DMS153 treated with DMSO at 0.1 percent for 48 hours (cell line): Measurements from ENCODE around the gene KIF2C.
A peak's percentile ranks its signal among the peaks of the same experiment; 100 is the strongest.

Source experiments
- DNase-seq: peaks from one replicate; lab custom pipeline; 2025; ENCODE audit not compliant: unreplicated experiment; lab: John Stamatoyannopoulos, UW

Gene KIF2C

DNA sequence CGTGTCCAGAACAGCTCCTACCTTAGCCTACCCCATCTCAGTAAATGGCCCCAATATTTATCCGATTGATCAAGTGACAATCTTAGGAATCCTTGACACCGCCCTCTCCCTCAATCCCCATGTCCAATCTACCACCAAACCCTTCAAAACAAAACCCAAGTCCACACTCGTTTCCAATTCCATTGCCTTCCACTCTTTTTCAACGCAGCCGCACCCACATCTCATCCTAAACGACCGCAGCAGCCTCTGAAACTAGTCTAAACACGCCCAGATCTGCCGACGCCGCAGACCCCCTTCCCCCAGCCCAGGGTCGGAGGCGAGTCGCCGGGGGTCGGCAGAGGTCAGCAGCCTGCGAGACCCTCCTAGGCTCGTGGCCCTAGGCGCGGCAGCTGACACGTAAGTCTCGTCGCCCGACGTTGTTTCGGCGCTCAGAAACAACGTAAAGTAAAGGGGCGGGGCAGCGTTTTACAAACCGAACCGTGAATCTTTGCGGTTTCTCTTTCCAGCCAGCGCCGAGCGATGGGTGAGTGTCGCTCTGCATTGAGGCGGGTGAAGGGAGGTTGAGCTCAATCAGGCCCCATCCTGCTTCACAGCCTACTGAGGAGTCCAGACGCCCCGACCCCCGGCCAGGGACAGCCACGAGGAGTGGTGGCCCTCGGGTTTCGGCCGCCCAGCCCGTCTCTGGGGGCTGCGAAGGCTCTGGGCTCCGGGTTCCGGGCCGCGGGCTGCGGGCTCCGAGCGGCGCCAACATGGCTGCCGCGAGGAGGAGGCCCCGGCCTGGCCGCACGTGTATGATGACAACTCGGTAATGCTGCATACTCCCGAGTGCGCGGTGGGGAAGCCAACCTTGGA, 35.7 kb downstream of the KIF2C start, which contains the start of gene RPS8:
TSS of gene RPS8 (plus strand) at position 463 of the 852 bp plus-strand sequence. CDS start at position 520, 57 bp downstream.
- DNase-seq, result peak; percentile 99

DNA sequence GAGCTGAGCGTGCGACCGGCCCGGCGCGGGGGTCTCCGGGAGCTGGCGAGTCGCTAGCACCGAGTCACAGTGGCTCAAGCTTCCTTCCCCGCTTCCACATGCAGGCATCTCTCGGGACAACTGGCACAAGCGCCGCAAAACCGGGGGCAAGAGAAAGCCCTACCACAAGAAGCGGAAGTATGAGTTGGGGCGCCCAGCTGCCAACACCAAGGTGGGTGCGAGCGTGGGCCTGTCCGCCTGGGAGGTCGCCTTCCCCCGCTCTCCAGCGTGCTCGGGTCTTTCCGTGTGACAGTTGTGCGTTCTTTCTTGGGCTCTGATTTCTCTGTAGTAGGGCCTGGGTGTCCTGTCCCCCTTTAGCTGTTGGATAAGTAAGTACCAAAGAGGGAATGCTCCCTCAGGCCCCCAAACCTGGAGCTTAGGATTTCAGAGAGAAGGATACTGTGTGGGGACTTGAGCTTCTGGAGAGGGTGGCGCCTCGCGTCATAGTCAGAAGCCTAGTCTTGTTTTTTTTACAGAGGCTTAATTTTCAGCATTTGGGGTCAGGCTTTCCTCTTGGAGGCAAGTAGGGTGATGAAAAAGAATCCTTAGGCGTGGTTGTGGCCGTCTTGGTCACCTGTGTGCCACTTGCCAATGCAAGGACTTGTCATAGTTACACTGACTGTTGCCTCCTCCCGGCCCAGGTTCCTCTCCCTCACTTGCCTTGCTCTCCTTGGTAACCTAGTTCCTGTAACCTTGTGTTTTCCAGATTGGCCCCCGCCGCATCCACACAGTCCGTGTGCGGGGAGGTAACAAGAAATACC, 36.5 kb downstream of the KIF2C start:
- no peak for DNase-seq

DNA sequence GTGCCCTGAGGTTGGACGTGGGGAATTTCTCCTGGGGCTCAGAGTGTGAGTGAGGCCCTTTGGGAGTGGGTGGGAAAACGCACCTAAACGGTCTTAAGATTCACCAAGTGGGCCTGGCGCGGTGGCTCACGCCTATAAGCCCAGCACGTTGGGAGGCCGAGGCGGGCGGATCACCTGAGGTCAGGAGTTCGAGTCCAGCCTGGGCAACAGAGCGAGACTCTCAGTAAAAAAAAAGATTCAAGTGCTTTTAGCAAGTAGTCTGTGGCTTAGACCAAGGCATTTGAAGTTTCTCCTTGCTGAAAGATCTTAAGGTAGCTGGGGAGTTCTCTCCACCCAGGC, 37.1 kb downstream of the KIF2C start:
- no peak for DNase-seq

DNA sequence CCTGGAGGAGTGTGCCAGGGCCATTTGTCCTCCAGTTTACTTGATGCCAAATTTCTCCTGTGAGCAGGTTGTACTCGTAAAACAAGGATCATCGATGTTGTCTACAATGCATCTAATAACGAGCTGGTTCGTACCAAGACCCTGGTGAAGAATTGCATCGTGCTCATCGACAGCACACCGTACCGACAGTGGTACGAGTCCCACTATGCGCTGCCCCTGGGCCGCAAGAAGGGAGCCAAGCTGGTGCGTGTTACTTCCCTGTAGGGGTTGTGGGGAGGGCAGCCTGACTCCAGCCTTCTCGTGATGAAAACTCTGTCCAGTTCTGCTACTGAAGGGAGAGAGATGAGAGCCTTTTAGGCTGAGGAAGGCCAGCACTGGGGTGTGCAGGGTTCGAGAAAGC, 37.9 kb downstream of the KIF2C start:
- DNase-seq, result no peak

DNA sequence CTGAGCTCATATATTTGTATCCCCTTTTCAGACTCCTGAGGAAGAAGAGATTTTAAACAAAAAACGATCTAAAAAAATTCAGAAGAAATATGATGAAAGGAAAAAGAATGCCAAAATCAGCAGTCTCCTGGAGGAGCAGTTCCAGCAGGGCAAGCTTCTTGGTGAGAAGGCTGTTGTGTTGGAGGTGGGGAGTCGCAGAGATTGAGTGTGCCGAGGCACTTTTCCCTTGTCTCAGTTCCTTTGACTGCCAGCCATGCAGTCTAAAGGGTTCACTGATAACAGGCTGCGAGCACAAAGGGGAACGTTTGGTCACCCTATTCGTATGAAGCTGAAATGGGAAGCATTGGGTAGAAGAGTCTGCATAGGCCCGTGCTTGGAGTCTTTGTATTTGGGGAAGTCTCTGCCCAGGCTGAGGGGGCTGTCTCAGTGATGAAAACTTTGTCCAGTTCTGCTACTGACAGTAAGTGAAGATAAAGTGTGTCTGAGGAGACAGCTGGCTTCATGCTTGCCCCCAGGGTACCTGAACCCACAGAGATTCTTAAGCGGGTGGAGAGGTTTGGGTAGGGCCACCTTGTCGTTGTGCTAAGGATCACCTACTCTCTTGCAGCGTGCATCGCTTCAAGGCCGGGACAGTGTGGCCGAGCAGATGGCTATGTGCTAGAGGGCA, 38.5 kb downstream of the KIF2C start:
- DNase-seq, result no peak

DNA sequence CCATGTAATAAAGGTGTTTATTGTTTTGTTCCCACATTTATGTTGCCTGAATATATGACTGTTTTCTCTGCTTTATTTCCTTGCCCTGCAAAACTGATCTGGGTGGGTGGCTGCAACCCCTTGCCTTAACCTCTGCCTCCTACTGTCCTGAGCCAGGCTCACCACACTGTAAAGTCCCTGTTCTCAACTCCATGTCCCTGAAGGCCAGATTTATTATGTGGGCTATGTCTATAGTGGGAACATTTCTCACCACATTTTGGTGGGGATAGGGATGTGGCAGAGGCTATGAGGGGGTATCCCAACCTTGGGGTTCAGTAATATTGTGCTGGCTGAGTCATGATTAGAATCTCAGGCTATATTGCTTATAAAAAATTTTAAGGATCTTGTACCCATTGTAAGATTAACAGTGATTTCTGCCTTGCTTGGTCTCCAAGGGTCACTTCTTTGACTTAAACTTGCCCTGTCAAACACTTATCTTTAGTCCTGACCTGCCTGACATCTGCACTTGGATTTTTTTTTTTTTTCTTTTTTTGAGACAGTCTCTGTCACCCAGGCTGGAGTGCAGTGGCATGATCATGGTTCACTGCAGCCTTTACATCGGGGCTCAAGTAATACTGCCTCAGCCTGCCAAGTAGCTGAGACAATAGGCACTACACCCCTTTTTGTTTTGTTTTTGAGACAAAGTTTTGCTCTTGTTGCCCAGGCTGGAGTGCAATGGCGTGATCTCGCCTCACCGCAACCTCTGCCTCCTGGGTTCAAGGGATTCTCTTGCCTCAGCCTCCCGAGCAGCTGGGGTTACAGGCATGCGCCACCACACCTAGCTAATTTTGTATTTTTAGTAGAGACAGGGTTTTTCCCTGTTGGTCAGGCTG, 39.3 kb downstream of the KIF2C start:
- no peak for DNase-seq

DNA sequence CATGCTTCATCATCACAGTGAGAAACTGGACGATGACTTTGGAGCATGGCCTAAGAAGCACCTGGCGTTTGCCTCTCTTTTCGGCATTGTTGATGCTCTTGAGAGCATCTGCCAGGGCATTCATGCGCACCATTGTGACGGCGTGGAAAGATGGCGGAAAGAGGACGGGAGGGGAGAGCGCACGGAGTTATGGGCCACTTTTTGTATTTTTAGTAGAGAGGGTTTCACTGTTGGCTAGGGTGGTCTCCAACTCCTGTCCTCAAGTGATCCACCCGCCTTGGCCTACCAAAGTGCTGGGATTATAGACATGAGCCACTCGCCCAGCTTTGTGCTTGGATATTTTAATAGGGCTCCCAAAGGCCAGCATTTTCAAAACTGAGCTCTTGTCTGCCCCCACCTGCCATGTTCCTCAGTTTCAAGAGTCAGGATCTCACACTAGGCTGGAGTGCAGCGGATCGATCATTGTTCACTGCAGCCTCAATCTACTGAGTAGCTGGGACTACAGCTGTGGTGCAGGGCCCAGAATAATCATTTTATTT, 41.0 kb downstream of the KIF2C start:
- DNase-seq, result no peak

DNA sequence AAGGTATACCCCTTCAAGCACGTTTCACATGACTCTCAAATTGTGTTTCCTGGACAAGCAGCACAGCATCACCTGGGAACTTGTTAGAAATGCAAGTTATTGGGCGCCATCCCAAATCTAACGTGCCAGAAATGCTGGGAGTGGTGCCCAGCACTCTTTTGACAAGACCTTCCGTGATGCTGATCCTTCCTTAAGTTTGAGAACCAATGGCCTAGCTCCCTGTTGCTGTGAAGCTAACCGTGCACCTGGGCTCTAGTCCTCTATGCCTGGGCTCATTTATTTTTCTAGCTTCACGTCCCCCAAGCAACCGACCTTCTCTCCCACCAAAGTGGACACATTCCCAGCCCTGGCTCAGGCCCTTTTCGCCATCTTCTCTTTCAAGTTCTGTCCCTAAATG, 44.1 kb downstream of the KIF2C start:
- peak; percentile 49 for DNase-seq

DNA sequence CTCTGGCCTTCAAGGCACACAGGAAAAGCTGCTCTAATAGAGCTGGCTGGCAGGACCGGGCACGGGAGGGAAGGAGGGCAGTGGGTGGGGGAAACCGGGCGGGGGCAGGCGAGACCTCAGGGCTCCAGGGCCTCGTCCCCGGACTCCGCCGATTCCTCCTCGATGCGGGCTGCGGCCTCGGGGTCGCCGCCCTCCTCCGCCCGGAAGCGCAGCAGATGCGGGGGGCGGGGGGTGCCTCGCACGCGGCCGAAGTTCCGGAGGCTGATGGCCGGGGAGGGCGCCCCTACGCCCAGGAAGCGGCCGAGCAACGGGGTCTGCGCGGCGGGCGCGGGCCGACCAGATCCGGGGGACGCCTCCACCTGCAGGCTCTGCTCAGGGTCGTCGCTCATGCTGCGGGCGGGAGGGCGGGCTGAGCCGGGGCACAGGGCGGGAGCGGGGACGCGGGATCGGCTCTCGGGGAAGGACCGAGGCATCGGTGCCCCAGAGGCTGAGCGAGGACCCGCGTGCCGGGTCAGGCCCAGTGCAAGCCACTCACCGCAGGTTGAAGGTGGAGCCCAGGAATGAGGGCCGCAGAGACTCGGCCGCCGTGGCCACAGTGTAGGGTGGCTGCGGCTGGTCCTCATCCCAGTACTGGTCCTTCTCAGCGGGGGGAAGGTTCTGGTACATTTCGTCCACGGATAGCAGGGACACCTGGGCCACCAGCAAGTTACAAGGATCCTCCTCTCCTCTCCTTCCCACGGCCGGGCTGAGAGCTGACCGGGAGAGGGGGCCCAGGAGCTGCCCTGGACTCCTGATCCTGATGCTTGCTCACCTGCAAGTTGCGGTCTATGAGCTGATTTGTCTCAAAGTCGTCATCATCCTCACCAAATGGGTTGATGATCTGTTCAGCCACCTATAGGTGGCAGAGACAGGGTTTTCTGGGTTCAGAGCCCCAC, 44.7 kb downstream of the KIF2C start:
- peak; percentile 44 for DNase-seq

DNA sequence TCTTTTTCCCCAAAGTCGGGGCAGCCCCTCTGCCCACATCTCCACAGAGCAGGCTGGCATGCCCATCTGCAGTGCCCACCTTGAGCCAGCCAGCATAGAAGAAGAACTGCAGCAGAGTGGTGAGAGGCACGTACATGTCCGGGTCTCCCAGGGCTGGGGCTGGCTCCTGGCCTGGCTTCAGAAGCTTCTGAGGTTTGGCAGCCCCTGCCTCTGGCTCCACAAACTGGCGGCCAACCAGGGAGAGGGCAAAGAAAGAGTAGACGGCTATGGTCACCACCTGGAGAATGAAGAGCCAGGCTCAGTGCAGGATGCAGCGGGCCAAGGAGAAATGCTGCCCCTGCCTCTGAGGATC, 45.4 kb downstream of the KIF2C start:
- DNase-seq, result no peak

DNA sequence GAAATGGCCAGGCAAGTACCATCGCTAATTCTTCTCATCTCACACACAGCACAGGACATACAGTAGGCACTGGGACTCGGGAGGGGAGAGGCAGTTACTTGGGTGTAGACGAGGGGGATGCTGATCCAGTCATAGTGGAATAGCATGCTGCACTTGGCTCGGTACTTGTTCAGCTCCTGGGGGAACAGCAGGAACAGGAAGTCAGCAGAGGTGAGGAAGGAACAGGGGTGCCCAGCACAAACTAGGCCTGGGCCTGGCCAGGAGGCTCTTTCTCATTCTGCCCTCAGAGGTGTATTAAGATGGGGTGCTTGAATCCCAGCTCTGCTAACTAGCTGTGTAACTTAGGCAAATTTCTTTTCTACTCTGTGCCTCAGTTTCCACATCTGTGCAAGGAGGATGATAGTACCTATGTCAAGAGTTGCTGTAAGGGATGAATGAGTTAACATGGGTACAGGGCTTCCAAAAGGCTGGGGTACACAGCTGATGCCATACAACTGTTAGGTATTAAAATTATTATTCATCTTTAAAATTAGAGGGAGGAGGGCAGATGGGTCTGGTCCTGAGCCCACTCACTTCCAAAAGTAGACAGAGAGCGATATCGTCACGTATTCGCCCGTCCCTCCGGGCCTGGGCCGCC, 46.0 kb downstream of the KIF2C start:
- DNase-seq, result no peak

DNA sequence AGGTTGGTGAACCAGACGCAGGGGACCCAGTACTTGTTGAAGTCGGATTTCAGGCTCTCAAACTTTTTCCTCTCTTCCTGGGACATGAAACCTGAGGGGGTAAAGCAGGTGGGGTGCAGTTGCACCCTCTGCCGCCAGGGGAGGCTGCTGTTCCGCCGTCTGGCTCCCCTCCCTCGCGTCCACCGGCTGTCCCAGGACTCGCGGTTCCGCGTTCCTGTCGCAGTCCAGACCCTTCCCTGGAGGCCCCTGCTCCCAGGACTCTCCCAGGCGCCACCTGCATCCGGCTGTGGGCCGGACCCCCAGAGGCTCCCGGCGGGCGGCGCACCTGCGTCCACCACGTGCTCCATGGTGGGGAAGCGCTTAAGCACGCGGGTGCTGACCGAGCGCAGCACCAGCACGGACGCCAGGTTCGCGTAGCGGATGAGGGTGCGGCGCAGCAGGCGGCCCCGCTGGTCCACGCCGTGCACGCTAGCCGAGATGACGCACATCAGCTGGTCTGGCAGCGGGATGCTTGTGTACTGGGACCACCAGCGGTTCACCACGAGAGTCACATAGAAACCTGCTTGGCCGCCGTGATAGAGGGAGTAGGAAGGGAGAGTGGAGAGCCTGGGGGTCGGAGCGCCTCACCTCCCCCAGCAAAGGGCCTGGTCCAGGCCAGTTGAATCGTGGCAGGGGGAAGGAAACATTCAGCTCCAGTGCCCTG, 46.7 kb downstream of the KIF2C start:
- peak; percentile 69 for DNase-seq

DNA sequence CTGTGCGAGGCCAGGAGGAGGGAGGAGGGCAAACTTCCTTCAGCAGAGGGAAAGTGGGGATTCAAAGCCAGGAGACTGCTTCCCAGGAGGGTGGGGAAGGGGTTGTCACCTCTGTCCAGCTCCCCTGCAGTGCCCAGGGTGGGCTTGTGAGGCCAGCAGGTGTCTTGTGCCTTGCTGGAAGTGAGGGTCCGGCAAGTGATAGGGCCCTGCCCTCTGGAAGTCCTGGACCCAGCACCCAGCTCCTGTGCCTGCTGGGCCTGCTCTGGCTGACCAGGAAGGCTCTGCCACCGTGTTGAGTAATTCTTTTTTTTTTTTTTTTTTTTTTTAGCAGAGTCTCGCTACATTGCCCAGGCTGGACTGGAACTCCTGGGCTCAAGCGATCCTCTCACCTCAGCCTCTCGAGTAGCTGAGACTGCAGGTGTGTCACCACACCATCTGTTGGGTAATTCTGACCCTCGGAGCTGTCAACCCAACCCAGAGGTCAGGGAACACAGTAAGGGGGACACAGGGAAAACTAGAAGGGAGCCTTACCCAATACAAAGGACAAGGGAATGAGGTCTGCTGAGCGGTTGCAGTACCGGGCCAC, 47.3 kb downstream of the KIF2C start:
- no peak for DNase-seq

DNA sequence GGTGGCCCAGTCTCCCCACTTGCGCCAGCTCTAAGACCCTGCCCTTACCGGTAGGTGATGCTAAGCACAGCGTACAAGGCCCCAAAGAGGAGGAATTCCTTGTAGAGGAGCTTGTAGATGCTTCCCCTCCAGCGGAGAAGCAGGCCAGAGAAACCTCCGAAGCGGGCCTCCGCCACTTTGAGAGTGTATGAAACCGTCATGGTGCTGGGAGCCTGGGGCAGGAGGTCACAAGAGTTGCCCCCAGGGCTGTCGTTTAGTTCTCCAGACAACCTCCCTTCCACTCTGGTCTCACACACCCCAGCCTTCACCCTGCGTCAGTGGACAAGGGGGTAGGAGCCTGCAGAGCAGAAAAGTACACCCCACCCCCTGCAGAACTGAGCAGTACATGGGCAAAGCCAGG, 47.9 kb downstream of the KIF2C start:
- DNase-seq, result no peak

DNA sequence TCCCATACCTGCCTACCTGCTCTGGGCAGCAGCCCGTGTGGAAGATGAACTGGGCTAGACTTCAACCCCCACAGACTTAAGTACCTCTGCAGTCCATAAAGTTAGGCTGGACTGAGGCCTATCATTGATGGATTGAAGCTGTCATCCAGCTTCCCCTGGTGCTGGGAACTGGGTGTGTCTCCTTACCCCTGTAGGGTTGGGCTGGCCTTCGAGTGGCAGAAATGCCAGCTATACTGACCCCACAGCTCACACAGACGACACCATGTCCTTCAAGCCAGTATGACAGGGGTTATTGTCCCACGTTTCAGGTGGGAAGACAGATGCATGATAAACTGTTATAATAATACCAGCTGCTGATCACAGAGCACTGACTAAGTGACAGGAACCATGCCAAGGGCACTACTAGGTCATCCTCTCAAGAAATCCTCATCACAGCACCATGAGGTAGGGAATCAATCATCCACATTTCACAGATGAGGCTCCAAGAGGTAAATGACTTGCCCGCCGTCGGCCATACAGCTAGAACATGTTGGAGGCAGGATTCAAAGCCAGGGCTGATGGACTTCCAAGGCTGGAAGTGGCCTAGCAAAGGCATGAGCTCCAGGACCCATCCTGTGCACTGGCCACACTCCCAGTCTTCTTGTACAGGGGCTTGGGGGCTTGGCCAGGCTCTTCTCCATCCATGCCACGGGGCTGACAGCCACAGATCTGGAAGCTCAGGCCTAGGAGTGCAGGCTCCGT, 48.7 kb downstream of the KIF2C start, which contains the start of gene BEST4:
TSS of gene BEST4 (minus strand) at position 51 of the 741 bp plus-strand sequence. CDS start 465 bp downstream, outside the sequence.
- DNase-seq, result no peak

DNA sequence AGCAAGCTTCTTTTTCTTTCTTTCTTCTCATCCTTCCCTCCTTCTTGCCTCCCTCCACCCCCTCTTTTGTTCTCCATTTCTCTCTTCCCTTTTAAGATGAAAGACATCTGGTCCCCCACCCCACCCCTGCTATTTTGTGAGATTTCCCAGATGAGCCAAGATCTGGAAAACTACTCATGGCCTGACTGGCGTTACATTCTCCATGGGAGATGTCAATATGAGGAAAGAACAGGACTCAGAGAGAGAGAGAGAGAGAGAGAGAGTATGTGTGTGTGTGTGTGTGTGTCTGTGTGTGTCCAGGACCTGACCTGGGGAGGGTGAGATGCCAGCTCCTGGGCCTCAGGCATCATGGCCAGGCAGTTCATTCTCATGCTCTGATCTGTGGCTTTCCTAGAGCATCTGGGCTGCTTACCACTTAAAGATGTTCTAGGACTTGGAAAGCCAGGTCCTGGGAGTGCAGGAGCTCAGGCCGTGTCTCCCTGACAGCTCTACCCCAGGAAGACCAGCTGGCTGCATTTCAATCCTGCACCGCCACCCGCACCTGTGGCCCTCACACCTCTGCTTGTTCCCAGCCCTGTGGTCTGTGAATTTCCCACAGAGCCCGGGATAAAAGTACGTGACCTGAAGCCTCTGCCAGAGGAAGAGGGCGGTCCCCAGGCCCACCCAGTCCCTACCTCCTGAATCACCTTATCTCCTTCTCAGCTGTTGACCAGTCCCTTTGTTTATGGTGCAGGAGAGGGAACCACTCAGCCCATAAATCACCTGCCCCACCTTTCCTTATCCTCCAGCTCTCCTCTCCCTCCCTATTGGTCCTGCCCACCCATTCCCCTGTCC, 51.5 kb downstream of the KIF2C start:
- DNase-seq, result no peak
